RWPE1 (cell line): ENCODE measurements around the gene HNRNPUL1.

Experiments
- CTCF ChIA-PET: fragments of 350-600 bp; sonication (Branson Sonifier 250); formaldehyde crosslinking; extraction: SDS; loops from one replicate; lab custom pipeline; 2021; lab: Yijun Ruan, JAX
- POLR2A ChIA-PET: fragments of 400-600 bp; formaldehyde crosslinking; extraction: SDS; loops from one replicate; lab custom pipeline; 2020; ENCODE audit warnings: antibody characterized with exemption; ENCODE audit not compliant: low non-redundant PET; lab: Yijun Ruan, JAX
- DNase-seq: peaks from one replicate; pipeline ENCODE4 v3.0.0; 2012; ENCODE audit warnings: low spot score
- H3K27ac ChIP-seq: fragments of 450-650 bp; 2 replicates; pipeline ENCODE4 v1.5.1; 2017
- CTCF ChIP-seq: fragments of 450-650 bp; conservative IDR thresholded peaks from 2 replicates; pipeline ENCODE4 v1.5.1; 2017; ENCODE audit warnings: low read depth, mild to moderate bottlenecking

Gene HNRNPUL1

GRCh38 chr19:41263850-41264580 is at the start of gene HNRNPUL1:
HNRNPUL1 (plus strand) TSS chr19:41264372; CDS start chr19:41264504, 132 bp downstream.
- H3K27ac ChIP-seq = peak within 1 kb of the TSS; percentile 98
- peak; percentile 100 for DNase-seq
- CTCF ChIA-PET = interaction anchor here (0.6 to 1.3 kb wide), 4 partner anchors 20 to 559 kb away, joined by 3 to 4 read pairs (median 3); no protein-coding TSS in a partner anchor
- TF ChIP-seq CTCF = no peak
- POLR2A ChIA-PET = interaction anchor here (1.6 kb wide), 1 partner anchor 60 kb away, joined by 12 read pairs; no protein-coding TSS in a partner anchor

- ChIA-PET POLR2A (no interaction called here), CTCF (interaction anchor here (0.5 kb wide), 1 partner anchor 247 kb away, joined by 4 read pairs; no protein-coding TSS in a partner anchor)
- DNase-seq = no peak
- H3K27ac ChIP-seq = peak overlapping the region; percentile 98
- no peak for TF ChIP-seq CTCF
These were observed 46.4 kb upstream of the HNRNPUL1 start for GRCh38 chr19:41217741-41218140.

GRCh38 chr19:41218249-41218614 is 45.9 kb upstream of the HNRNPUL1 start:
- peak overlapping the region; percentile 98 for H3K27ac ChIP-seq
- DNase-seq = no peak
- ChIA-PET CTCF (interaction anchor here (1.1 to 1.4 kb wide), 2 partner anchors 14 to 44 kb away, joined by 11 to 12 read pairs; no protein-coding TSS in a partner anchor), POLR2A (interaction anchor here (1.3 kb wide), 1 partner anchor 44 kb away, joined by 5 read pairs; no protein-coding TSS in a partner anchor)
- no peak for TF ChIP-seq CTCF

- ChIA-PET POLR2A (interaction anchor here (0.5 to 1.3 kb wide), 2 partner anchors 13 to 43 kb away, joined by 4 to 5 read pairs; no protein-coding TSS in a partner anchor), CTCF (interaction anchor here (1.1 to 1.4 kb wide), 2 partner anchors 15 to 44 kb away, joined by 11 to 12 read pairs; no protein-coding TSS in a partner anchor)
- TF ChIP-seq CTCF = no peak
- DNase-seq = peak; percentile 87
- peak within 1 kb of the TSS; percentile 98 for H3K27ac ChIP-seq
These were observed 45.3 kb upstream of the HNRNPUL1 start, which contains the start of gene AXL for GRCh38 chr19:41218615-41219507. AXL (plus strand) TSS chr19:41219223; CDS start chr19:41219393, 170 bp downstream.

- TF ChIP-seq CTCF = no peak
- no peak for DNase-seq
- POLR2A ChIA-PET = no interaction called here
- peak overlapping the region; percentile 98 for H3K27ac ChIP-seq
- CTCF ChIA-PET = interaction anchor here (1.2 kb wide), 1 partner anchor 10 kb away, joined by 3 read pairs; no protein-coding TSS in a partner anchor
These were observed 44.1 kb upstream of the HNRNPUL1 start for GRCh38 chr19:41219924-41220567.
